ENCODE results near the gene ISOC2.

Gene ISOC2

DNA sequence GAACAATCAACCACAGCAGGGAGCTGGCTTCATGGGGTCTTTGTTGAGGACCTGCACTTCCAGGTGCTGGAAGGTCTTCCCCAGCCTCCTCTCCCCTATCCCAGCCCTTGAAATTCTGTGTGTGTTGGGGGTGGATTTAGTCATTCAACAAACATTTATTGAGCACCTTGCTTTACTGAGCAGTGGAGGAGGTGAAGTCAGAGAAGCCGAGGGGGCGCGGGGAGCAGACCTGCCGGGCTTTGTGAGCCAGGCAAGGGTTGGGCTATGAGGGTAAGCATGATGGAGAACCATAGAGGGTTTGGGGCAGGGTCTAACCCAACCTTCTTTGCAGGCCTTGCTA lies 6.6 kb upstream of the ISOC2 start:
- DNase-seq (ENCODE audit: extremely low spot score), result no peak
- CTCF ChIA-PET, result interaction anchor here (0.6 to 2.3 kb wide), 17 partner anchors 9 to 331 kb away, joined by 3 to 24 read pairs (median 4); partner anchors contain the start of genes UBE2S, ZNF628 and ZNF865
- no peak for TF ChIP-seq HDGF (IDR thresholded peaks at IDR 0.05; ENCODE audit: borderline replicate concordance)
- TF ChIP-seq SP1 (IDR thresholded peaks at IDR 0.05), result no peak
- TF ChIP-seq SUZ12 (IDR thresholded peaks at IDR 0.05), result no peak
- TF ChIP-seq L3MBTL2 (conservative IDR thresholded peaks at IDR 0.05), result no peak
- no peak for TF ChIP-seq CTBP1 (IDR thresholded peaks at IDR 0.05; ENCODE audit: borderline replicate concordance)
- TF ChIP-seq BHLHE40 (IDR thresholded peaks at IDR 0.05; ENCODE audit: borderline replicate concordance), result no peak
- no peak for TF ChIP-seq ELF4 (IDR thresholded peaks at IDR 0.05)
- no peak for TF ChIP-seq TARDBP (IDR thresholded peaks at IDR 0.05)
- TF ChIP-seq FOXM1 (IDR thresholded peaks at IDR 0.05; ENCODE audit: borderline replicate concordance), result no peak
- no peak for TF ChIP-seq FOXK2 (IDR thresholded peaks at IDR 0.05)
- no peak for TF ChIP-seq LEF1 (IDR thresholded peaks at IDR 0.05; ENCODE audit: borderline replicate concordance)
- no peak for TF ChIP-seq NFRKB (IDR thresholded peaks at IDR 0.05)
- TF ChIP-seq FOXA1 (IDR thresholded peaks at IDR 0.05), result no peak
- no peak for TF ChIP-seq ZNF384 (IDR thresholded peaks at IDR 0.05)
- no peak for TF ChIP-seq ARNT (IDR thresholded peaks at IDR 0.05)
- TF ChIP-seq, protein P1, sequence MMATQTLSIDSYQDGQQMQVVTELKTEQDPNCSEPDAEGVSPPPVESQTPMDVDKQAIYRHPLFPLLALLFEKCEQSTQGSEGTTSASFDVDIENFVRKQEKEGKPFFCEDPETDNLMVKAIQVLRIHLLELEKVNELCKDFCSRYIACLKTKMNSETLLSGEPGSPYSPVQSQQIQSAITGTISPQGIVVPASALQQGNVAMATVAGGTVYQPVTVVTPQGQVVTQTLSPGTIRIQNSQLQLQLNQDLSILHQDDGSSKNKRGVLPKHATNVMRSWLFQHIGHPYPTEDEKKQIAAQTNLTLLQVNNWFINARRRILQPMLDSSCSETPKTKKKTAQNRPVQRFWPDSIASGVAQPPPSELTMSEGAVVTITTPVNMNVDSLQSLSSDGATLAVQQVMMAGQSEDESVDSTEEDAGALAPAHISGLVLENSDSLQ (IDR thresholded peaks at IDR 0.05), result no peak
- POLR2A ChIA-PET, result interaction anchor here (2.0 to 2.2 kb wide), 2 partner anchors 8 to 132 kb away, joined by 6 to 17 read pairs; partner anchors contain the start of genes FIZ1, ZNF524 and ZNF628

DNA sequence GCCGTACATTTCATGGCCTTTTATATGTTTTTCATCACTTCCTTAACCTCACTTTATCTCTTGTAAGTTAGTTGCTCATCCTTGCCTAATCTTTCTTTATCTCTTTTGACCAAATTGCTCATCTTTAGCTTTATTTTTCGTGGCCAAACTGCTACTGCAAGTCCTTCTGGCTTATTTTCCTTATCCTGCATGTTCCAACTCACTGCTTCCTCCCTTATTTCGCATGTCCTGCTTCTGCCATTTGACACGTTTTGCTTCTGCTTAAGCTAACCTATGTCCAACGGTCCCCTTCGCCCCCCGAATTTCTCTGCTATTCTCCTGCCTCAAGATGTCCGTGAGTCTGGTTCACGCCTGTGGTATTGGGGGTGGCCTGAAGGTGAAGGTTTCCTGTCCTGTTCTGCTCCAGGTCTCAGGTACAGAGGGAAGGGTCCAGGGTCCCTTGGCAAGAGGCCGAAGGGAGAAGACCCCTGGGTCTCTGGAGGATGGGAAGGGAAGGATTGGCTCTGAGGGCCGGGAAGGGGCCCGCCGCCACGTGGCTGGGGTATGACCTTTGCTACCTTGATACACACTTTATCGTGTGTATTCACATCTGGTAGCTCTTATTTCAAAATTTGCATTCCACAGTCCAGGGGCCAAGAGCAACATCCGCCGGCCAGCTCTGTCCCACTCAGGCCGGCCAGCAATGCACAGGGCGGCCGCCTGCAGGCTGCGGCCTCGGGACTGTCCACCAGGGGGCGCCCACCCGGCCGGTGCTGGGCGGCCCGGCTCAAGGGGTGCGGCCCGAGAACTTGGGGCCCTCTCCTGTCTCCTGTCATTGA lies 6.0 kb upstream of the ISOC2 start:
- TF ChIP-seq LEF1 (IDR thresholded peaks at IDR 0.05; ENCODE audit: borderline replicate concordance) (no peak), L3MBTL2 (conservative IDR thresholded peaks at IDR 0.05) (no peak), BHLHE40 (IDR thresholded peaks at IDR 0.05; ENCODE audit: borderline replicate concordance) (no peak), FOXK2 (IDR thresholded peaks at IDR 0.05) (no peak), CTBP1 (IDR thresholded peaks at IDR 0.05; ENCODE audit: borderline replicate concordance) (no peak), SUZ12 (IDR thresholded peaks at IDR 0.05) (no peak), ZNF384 (IDR thresholded peaks at IDR 0.05) (no peak), FOXA1 (IDR thresholded peaks at IDR 0.05) (no peak), ELF4 (IDR thresholded peaks at IDR 0.05) (no peak), FOXM1 (IDR thresholded peaks at IDR 0.05; ENCODE audit: borderline replicate concordance) (no peak), TARDBP (IDR thresholded peaks at IDR 0.05) (no peak), NFRKB (IDR thresholded peaks at IDR 0.05) (no peak), SP1 (IDR thresholded peaks at IDR 0.05) (no peak), ARNT (IDR thresholded peaks at IDR 0.05) (no peak), HDGF (IDR thresholded peaks at IDR 0.05; ENCODE audit: borderline replicate concordance) (no peak)
- TF ChIP-seq, protein P1 (IDR thresholded peaks at IDR 0.05), result no peak
- DNase-seq (ENCODE audit: extremely low spot score), result peak; percentile 72
- ChIA-PET CTCF (interaction anchor here (0.5 to 2.3 kb wide), 19 partner anchors 9 to 536 kb away, joined by 3 to 24 read pairs (median 4); partner anchors contain the start of genes NAT14, UBE2S, ZNF628 and ZNF865), POLR2A (interaction anchor here (2.0 to 2.2 kb wide), 2 partner anchors 9 to 132 kb away, joined by 6 to 17 read pairs; partner anchors contain the start of genes FIZ1, ZNF524 and ZNF628)

DNA sequence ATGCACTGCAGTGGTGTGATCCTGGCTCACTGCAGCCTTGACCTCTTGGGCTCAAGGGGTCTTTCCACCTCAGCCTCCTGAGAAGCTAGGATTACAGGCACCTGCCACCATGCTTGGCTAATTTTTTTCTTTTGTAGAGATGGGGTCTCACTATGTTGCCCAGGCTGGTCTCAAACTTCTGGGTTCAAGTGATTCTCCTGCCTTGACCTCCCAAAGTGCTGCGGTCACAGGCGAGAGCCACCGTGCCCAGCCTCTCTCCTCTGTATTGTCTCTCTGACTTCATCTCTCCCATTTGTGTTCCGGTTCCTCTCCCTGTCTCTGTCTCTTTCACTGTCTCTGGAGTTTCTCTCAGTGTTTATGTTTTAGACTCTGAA lies 4.8 kb upstream of the ISOC2 start:
- DNase-seq (ENCODE audit: extremely low spot score), result no peak

DNA sequence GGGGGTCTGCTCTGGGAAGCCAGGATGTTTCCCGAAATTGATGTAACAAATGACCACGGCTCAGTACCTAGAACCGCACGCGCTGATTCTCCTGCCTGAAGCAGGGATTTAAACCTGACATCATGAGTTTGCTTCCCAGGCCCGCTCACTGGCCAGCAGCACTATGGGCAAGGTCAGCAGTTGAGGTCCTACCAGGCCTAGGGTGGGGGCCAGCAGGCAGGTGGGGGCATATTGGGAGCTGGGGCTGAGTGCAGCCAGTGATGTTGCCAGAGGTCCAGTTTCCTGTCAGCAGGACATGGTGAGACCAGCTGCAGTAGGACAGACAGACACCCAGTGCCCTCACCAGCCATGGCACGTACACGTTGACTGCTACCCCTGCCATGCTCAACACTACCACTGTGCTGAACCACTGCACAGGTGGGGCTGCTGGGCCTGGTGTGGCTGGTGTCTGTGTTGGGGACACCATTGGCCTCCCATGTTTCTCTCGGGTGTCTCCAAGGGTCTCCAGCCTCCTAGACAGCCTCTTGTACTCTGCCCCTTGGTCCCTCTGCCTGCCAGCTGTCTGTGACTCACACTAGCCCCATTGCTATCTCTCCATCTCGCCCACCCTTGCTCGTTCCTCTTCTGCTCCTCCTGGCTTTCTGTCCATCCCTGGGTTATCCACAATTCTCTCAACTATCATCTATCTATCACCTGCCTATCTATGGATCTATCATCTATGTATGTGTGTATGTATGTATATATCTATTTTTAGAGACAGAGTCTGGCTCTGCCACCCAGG lies 4.2 kb upstream of the ISOC2 start:
- no peak for TF ChIP-seq LEF1 (IDR thresholded peaks at IDR 0.05; ENCODE audit: borderline replicate concordance)
- TF ChIP-seq TARDBP (IDR thresholded peaks at IDR 0.05), result no peak
- TF ChIP-seq BHLHE40 (IDR thresholded peaks at IDR 0.05; ENCODE audit: borderline replicate concordance), result no peak
- TF ChIP-seq ZNF384 (IDR thresholded peaks at IDR 0.05), result no peak
- no peak for TF ChIP-seq CTBP1 (IDR thresholded peaks at IDR 0.05; ENCODE audit: borderline replicate concordance)
- no peak for TF ChIP-seq FOXK2 (IDR thresholded peaks at IDR 0.05)
- TF ChIP-seq, protein P1 (IDR thresholded peaks at IDR 0.05), result no peak
- TF ChIP-seq ARNT (IDR thresholded peaks at IDR 0.05), result no peak
- TF ChIP-seq HDGF (IDR thresholded peaks at IDR 0.05; ENCODE audit: borderline replicate concordance), result no peak
- no peak for TF ChIP-seq SP1 (IDR thresholded peaks at IDR 0.05)
- no peak for TF ChIP-seq SUZ12 (IDR thresholded peaks at IDR 0.05)
- no peak for TF ChIP-seq FOXA1 (IDR thresholded peaks at IDR 0.05)
- TF ChIP-seq NFRKB (IDR thresholded peaks at IDR 0.05), result no peak
- no peak for DNase-seq (ENCODE audit: extremely low spot score)
- POLR2A ChIA-PET, result interaction anchor here (1.5 kb wide), 1 partner anchor 19 kb away, joined by 4 read pairs; the partner anchor contains the start of gene NAT14
- CTCF ChIA-PET, result no interaction called here

More for the DNA sequence above, 4.8 kb upstream of the ISOC2 start:
- CTCF ChIA-PET, result interaction anchor here (0.6 kb wide), 1 partner anchor 331 kb away, joined by 7 read pairs; no protein-coding TSS in a partner anchor
- TF ChIP-seq NFRKB (IDR thresholded peaks at IDR 0.05), result no peak
- no peak for TF ChIP-seq HDGF (IDR thresholded peaks at IDR 0.05; ENCODE audit: borderline replicate concordance)
- TF ChIP-seq ZNF384 (IDR thresholded peaks at IDR 0.05), result no peak
- TF ChIP-seq FOXM1 (IDR thresholded peaks at IDR 0.05; ENCODE audit: borderline replicate concordance), result no peak
- TF ChIP-seq CTBP1 (IDR thresholded peaks at IDR 0.05; ENCODE audit: borderline replicate concordance), result no peak
- no peak for TF ChIP-seq SUZ12 (IDR thresholded peaks at IDR 0.05)
- TF ChIP-seq FOXK2 (IDR thresholded peaks at IDR 0.05), result no peak
- TF ChIP-seq, protein P1 (IDR thresholded peaks at IDR 0.05), result no peak
- TF ChIP-seq BHLHE40 (IDR thresholded peaks at IDR 0.05; ENCODE audit: borderline replicate concordance), result no peak
- TF ChIP-seq LEF1 (IDR thresholded peaks at IDR 0.05; ENCODE audit: borderline replicate concordance), result no peak
- TF ChIP-seq TARDBP (IDR thresholded peaks at IDR 0.05), result no peak
- TF ChIP-seq ARNT (IDR thresholded peaks at IDR 0.05), result no peak
- TF ChIP-seq L3MBTL2 (conservative IDR thresholded peaks at IDR 0.05), result no peak
- no peak for TF ChIP-seq SP1 (IDR thresholded peaks at IDR 0.05)
- no peak for TF ChIP-seq ELF4 (IDR thresholded peaks at IDR 0.05)
- no peak for TF ChIP-seq FOXA1 (IDR thresholded peaks at IDR 0.05)
- POLR2A ChIA-PET, result interaction anchor here (0.6 to 2.2 kb wide), 4 partner anchors 10 to 325 kb away, joined by 3 to 17 read pairs (median 5); partner anchors contain the start of genes FIZ1, NAT14, ZNF524 and ZNF628
